HG03135 (cell line): ENCODE data around the gene SPATA22.
"Not testable (repeated sequence)": the region's sequence is repeated elsewhere in the genome, so short reads cannot be mapped to it uniquely, and the experiment has no call there.

Experiments used
- ATAC-seq: cut with Tn5 transposase; IDR thresholded peaks from one replicate; pipeline ENCODE4 v1.9.1; 2021; ENCODE audit warnings: mild to moderate bottlenecking, moderate library complexity; ENCODE audit not compliant: unreplicated experiment

The SPATA22 gene

GRCh38 chr17:3474212-3474611 is 2.6 kb upstream of the SPATA22 start:
- ATAC-seq: no peak

GRCh38 chr17:3472137-3472536 is 518 bp upstream of the SPATA22 start:
- ATAC-seq: no peak

GRCh38 chr17:3469529-3469928 is 2.1 kb downstream of the SPATA22 start:
- no peak for ATAC-seq

- ATAC-seq: not testable (repeated sequence)
Observed at GRCh38 chr17:3466355-3466754, 5.3 kb downstream of the SPATA22 start.

GRCh38 chr17:3448059-3448665 is 23.5 kb downstream of the SPATA22 start:
- ATAC-seq: no peak

GRCh38 chr17:3447625-3448024 is 24.0 kb downstream of the SPATA22 start:
- no peak for ATAC-seq

- ATAC-seq: no peak
Observed at GRCh38 chr17:3440451-3440850, 31.2 kb downstream of the SPATA22 start.

GRCh38 chr17:3438368-3438767 is 33.3 kb downstream of the SPATA22 start:
- ATAC-seq: no peak

- no peak for ATAC-seq
Observed at GRCh38 chr17:3433741-3434140, 37.9 kb downstream of the SPATA22 start, which contains the start of gene OR1E2. Gene OR1E2 (minus strand): TSS chr17:3433841. CDS start chr17:3433841, 0 bp downstream.

GRCh38 chr17:3433215-3433614 is 38.4 kb downstream of the SPATA22 start:
- ATAC-seq: not testable (repeated sequence)

- no peak for ATAC-seq
Observed at GRCh38 chr17:3418222-3418621, 53.4 kb downstream of the SPATA22 start.

- ATAC-seq: no peak
Observed at GRCh38 chr17:3415610-3416009, 56.0 kb downstream of the SPATA22 start.

GRCh38 chr17:3412216-3412615 is 59.4 kb downstream of the SPATA22 start:
- ATAC-seq: not testable (repeated sequence)

- ATAC-seq: no peak
Observed at GRCh38 chr17:3411070-3411469, 60.5 kb downstream of the SPATA22 start, which contains the start of gene OR3A3. Gene OR3A3 (plus strand): TSS chr17:3411370.

GRCh38 chr17:3403856-3404255 is 67.8 kb downstream of the SPATA22 start:
- not testable (repeated sequence) for ATAC-seq

- no peak for ATAC-seq
Observed at GRCh38 chr17:3401786-3402185, 69.8 kb downstream of the SPATA22 start.

- ATAC-seq: no peak
Observed at GRCh38 chr17:3400055-3400454, 71.6 kb downstream of the SPATA22 start.

GRCh38 chr17:3398310-3398709 is 73.3 kb downstream of the SPATA22 start, which contains the start of gene OR1E1:
Gene OR1E1 (minus strand): TSS chr17:3398410. CDS start chr17:3398410, 0 bp downstream.
- ATAC-seq: no peak

- not testable (repeated sequence) for ATAC-seq
Observed at GRCh38 chr17:3397801-3398200, 73.8 kb downstream of the SPATA22 start.
